ENCODE results near the gene PIP. TPM values are rescaled to one million over a fixed set of nuclear protein-coding genes. Genes with fewer than 3 reads are reported as not detected.

The PIP gene
- total RNA-seq, 2 donors from 2014 or later = not detected

DNA sequence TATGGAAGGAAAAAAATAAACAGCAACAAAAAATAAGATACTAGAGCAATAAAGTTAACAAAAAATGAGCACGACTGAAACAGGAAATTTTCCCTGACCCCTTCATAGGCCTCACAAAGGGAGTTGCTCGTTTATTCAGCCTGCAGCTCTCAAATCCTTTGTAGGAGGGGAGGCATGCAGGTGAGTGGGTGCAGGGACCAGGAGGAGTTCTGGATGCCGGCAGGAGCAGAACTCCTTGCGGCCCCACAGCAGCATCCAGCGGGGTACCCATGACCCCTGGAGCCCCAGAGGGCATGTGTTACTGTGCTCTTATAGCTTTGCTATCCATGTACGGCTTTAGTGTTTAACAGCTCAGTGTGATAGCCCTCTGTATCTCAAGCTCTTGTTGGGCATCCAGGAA, 57.1 kb downstream of the PIP start:
- Mint-ChIP-seq H3K36me3 (ENCODE audit: low read depth) (peaks cover 3% of the 10 kb centered on the region), H3K4me3 (no peak overlapping the region), H3K4me1 (no peaks in the 10 kb centered on the region), H3K27ac (no peak overlapping the region), H3K27me3 (peaks cover 26% of the 10 kb centered on the region)
- DNase-seq = no peak
- H3K9me3 ChIP-seq (ENCODE audit: control insufficient read depth, low read length, poor library complexity, severe bottlenecking) = no peaks in the 10 kb centered on the region
- no peak for ATAC-seq

Other genes with a start within 250 kb of the PIP start
- gene TRPV6, start 246.3 kb upstream of the PIP start, total RNA-seq = not detected
- not detected for gene TRPV5, start 198.3 kb upstream of the PIP start, total RNA-seq
- gene LLCFC1, start 192.6 kb upstream of the PIP start, total RNA-seq = not detected
- 1 to 10 TPM in 1 of 2 donors, under 1 TPM in 1; 0.52 to 3.3 TPM for gene KEL, start 169.7 kb upstream of the PIP start, total RNA-seq
- gene OR9A2, start 104.9 kb upstream of the PIP start, total RNA-seq = not detected
- gene OR6V1, start 79.7 kb upstream of the PIP start, total RNA-seq = not detected
- gene TAS2R39, start 51.3 kb downstream of the PIP start, total RNA-seq = not detected
- gene TAS2R40, start 90.0 kb downstream of the PIP start, total RNA-seq = not detected
- gene GSTK1, start 131.4 kb downstream of the PIP start, total RNA-seq = 100 to 1,000 TPM; 428 to 433 TPM
- gene TMEM139, start 152.9 kb downstream of the PIP start, total RNA-seq = under 1 TPM; 0.77 to 0.86 TPM
- gene CASP2, start 156.3 kb downstream of the PIP start, total RNA-seq = 10 to 100 TPM; 49.3 to 52.5 TPM
- gene CLCN1, start 184.0 kb downstream of the PIP start, total RNA-seq = not detected
- gene FAM131B, start 230.6 kb downstream of the PIP start, total RNA-seq = under 1 TPM; 0.23 to 0.42 TPM
- gene ZYX, start 249.3 kb downstream of the PIP start, total RNA-seq = 100 to 1,000 TPM; 151 to 165 TPM